Glomerular visceral epithelial cell (primary cell): ENCODE measurements around the gene RPP40.

Experiments
- DNase-seq: peaks from one replicate; pipeline ENCODE4 v3.0.0-alpha.2; 2016; ENCODE audit errors: extremely low spot score

Gene RPP40

DNA sequence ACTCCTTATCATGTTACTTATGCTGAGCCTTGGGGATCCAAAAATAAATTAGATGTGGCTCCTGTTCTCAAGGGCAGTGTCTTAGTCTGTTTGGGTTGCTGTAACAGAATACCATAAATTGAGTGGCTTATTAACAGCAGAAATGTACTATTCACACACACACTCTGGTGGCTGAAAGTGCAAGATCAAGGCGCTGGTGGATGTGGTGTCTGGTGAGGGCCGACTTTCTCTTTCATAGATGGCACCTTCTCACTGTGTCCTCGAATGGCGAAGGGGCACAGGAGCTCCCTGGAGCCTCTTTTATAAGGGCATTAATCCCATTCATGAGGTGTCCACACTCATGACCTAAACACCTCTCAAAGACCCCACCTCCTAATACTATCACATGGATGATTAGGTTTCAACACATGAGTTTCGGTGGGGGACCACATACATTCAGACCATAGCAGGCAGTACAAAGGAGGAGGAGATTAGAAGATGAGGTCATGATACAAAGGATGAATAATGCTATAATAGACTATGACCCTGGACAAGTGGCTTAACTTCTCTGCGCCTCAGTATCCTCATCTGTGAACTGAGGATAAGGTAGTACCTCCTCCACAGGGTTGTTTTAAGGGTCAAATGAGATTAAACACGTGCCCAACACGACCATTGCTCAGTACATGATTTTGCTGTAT is 34.1 kb downstream of the RPP40 start:
- DNase-seq, result no peak

DNA sequence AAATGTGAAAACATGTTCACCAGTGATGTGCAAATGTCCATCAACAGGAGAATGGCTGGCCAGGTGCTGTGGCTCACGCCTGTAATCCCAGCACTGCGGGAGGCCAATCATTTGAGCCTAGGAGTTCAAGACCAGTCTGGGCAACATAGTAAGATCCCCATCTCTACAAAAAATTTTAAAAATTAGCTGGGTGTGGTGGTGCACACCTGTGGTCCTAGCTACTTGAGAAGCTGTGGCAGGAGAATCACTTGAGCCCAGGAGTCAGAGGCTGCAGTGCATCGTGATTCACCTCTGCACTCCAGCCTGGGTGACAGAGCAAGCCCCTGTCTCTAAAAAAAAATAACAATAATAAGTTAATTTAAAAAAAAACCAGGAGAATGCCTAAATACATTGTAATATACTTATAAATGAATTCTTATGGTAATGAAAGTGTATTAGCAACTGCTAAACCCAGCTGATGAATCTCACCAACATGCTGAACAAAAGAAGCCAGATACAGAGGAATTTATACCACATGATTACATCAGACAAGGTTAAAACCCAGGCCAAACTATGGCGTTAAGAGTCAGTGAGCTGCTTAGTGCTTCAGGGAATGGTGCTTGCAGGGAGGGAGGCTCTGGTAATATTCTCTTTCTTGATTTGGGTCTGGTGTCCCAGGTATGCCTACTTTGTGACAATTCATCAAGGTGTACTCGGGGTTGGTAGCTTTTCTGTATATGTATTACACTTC is 36.4 kb downstream of the RPP40 start:
- no peak for DNase-seq

DNA sequence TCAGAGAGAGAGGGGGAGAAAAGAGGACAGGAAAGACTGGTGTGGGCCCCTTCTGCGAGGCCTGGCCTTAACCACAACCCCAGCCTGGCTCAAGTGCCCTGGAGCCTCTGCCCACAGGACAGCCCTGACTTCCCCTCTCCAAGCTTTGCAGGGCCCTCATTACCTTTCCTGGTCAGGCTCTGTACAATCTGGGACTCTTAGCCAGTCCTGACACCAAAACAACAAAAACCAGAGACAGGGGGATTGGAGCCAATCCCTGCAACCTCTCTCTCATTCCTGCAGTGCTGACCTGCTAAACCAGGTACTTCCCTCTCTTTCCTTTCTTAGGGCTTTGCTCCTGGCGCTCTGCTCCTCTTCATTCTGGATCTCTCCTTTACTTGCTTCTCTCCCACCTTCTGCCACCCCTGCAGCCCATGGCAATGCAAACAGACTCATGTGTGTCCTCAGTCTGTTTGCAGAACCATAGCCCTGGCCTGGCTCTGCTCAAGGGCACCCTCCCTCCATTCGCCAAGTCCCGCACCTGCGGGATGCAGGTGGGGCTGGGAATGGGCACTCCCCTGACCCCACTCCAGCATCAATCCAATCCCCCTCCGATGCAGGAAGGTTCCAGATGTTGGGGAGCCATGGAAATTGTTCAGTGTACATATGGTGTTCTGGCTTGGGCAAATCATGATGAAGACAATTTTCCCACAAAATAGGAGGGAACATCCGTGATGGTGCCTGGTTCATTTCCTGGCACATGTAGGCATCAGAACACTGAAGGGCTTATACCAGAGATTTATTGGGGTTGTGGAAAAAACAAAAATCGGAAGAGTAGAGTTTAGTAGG is 38.1 kb downstream of the RPP40 start:
- DNase-seq, result no peak

DNA sequence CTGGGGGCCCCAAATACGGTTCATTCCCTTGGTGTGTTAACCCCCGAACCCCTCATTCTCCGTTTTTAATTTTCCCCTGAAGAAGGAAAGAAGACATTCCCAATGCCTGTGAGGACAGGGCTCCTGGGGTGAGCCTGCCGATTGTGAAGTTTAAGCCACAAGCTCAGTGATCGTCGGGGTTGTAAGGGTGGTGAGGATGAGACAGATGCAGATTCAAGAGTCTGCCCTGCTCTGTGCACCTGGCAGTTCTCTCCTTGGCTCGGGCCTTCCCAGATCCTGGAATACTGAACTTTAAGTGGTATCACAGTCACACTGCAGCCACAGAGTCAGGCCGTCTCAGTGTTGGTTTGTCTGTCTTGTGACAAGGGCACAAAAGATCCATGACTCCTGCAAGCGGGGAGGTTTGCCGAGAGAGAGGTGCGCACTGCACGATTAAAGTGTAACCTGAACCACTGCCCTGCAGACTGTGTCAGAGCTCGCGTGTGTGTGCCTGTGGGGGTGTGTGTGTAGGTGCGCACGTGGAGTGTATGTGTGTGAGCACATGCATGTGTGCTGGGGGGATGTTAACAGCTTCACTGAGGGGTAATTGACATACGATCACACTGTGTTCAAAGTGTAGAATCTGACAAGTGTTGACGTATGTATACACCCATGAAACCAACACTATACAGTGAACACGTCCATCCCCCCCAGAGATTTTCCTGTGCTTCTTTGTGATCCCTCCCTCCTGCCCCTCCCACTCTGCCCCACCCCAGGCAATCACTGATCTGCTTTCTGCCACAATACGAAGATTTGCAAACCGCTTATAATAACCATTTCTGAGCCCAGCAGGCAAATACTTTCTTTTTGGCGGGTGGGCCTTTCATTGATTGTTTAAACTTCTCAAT is 38.9 kb downstream of the RPP40 start:
- no peak for DNase-seq

DNA sequence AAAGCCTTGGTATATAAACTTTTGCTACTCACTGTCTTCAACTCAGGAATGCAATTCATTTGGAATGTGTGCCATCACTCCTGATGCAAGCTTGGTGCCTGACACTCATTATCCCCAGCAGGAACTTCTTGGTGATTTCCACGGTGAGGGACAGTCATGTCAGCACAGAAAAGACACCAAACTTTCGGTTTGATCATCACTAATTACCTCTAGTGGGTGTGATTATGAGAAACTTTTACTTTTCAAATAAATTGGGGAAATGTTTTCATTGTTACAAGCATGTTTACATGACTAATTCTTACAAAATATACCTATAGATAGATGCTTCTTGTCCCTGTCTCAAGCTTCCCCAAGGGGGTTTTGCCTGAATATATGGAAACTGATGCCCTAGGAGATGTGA is 40.9 kb downstream of the RPP40 start:
- DNase-seq, result no peak

DNA sequence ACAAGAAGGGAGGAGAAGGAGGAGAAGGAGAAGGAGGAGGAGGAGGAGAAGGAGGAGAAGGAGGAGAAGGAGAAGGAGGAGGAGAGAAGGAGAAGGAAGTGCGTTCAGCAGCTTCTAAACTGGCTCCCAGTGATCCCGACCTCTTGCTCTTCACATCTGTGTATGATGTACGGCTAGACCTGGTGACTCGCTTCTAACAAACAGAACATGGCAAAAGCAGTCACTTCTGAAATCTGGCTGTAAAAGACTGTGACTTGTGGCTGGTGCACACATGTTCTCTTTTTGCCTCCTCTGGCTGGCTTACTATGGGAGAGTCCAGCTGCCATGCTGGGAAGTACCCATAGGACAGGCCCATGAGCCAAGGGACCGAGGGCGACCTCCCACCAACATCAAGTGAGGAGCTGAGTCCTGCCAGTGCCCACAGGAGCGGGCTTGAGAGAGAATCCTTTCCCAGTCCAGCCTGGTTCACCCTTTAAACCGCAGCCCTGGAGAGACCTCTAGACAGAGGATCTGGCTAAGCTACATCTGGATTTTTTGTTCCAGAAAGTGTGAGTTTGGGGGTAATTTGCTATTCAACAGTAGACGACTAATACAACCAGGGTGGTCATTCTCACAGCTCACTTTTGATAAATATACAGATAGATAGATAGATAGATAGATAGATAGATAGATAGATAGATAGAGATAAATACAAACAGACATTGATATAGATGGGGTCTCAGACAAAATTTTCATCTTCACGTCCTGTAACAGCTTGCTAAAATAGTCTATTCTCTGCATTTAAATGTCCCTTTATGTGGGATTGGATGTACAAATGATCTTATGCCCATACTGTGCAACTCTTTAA is 42.3 kb downstream of the RPP40 start:
- no peak for DNase-seq

DNA sequence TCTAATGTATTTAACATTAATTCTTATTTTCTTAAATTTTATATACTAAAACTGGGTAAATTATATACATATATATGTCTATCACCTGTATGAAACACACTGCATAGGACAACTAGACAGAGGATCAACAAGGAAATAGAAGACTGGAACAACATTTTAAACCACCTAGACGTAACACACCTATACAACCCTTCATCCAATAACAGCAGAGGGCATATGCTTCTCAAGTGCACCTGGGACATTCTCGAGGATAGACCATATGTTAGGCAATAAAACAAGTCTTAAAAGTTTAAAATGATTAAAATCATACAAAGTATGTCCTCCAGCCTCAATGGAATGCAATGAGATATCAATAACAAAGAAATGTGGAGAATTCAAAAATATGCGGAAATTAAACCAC is 45.2 kb downstream of the RPP40 start:
- DNase-seq, result no peak

DNA sequence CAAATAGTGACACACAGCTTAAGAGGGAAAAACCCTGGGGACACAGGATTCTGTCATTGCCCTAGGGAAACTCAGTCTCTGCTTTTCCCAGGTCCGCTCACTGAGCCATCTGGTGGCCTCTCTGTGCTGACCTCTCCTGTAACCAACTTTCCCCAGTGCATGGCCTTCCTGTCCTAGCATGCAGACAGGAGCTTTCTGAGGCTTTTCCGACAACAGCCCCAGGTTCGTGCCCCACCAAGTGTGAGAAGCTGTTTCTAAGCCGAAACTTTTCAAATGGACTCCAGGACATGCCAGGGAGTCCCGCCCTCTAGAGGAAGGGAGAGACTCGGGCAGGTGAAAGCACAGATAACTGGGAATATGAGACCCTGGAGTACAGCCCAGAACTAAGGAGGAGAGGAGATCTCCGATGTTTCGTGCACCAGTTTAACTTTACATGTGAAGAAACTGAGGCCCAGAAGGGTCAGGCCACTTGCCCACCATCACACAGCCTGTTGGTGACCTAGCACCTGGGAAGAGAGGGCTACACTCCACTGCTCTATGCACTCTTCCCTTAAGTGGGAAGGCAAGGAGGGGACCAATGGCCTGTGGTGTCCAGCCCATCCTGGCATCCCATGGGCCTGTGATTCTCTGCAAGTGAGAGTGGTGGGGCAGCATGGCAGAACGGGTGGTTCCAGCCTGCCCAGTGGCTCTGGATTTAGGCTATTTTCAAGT is 46.2 kb downstream of the RPP40 start:
- peak; percentile 9 for DNase-seq

DNA sequence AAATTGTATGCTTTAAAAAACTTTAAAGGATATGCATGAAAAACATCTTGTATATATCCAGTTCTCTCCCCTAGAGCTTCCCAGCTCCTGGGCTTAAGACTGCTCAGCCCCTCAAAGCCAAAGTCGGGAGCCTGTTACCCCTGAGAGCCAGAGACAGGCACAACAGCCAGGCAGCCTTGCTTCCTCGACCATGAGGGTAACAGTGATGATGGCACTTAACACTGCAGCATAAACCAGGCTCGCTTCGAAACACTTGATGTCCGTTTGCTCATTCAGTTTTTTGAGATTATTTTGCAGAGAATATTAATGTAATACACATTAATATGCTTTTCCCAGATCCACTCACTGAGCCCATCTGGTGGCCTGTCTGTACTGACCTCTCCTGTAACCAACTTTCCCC is 47.2 kb downstream of the RPP40 start:
- no peak for DNase-seq

DNA sequence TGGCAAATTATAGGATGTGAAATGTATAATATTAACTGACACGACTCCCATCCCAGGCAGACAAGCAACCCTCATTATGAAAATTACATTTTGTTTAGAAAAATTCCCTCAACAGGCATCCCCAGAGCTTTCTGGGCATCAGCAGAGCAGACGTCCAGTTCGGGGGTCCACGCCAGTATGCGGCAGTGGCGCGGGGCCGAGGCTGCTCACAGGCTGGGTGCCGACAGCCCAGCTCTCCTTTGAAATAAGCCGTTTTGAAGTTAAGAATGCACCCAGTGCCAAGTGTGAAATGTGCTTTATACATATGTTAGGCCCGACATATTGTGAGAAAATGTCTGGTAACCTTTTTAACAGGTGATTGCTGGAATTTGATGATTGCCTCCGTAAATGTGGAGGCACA is 50.4 kb downstream of the RPP40 start:
- no peak for DNase-seq

DNA sequence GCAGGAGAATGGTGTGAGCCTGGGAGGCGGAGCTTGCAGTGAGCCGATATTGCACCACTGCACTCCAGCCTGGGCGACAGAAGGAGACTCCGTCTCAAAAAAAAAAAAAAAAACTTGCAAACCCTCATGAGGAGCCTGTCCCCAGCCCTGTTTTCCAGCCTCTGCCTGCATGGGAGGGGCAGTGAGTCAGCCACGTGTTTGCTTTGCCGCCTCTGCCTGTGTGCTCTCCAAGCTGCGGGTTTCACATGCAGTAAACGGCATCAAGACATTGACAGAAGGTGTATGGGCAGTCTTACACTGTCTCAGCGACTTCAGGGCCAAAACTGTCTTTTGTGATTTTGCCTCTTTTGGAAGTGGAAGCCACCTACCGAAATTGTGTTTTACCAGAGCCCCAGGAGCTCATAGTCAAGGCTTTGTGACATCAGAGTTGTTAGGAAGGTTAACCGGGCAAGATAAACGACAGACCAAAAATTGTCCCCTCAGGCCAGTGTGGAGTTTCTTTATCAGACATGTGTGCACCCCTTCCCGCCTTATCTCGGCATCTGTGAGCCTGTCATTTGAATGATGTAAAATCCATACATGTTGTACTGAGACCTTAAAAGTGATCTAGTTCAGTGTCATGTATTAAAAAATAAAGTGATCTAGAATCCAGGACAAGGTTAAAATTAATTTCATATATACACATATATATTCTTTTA is 52.9 kb downstream of the RPP40 start:
- no peak for DNase-seq

DNA sequence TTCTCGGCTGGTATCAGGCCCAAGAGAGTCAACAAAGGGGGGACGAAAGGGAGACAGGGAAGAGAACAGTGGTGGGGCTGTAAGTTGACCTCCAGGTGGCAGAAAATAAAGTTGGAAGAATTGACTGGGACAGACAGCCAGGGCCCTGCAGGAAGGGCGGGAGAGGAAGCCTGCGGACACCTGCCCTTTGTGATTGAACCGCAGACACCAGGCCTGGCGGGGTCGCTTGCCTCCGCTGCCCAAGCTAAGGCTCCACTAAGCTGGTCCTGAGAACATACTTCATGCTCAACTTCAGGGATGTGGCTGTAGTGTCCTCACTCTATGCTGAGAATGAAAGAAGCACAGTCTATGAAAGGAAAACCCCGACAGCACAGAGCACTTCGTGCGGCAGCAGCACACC is 53.8 kb downstream of the RPP40 start:
- no peak for DNase-seq

DNA sequence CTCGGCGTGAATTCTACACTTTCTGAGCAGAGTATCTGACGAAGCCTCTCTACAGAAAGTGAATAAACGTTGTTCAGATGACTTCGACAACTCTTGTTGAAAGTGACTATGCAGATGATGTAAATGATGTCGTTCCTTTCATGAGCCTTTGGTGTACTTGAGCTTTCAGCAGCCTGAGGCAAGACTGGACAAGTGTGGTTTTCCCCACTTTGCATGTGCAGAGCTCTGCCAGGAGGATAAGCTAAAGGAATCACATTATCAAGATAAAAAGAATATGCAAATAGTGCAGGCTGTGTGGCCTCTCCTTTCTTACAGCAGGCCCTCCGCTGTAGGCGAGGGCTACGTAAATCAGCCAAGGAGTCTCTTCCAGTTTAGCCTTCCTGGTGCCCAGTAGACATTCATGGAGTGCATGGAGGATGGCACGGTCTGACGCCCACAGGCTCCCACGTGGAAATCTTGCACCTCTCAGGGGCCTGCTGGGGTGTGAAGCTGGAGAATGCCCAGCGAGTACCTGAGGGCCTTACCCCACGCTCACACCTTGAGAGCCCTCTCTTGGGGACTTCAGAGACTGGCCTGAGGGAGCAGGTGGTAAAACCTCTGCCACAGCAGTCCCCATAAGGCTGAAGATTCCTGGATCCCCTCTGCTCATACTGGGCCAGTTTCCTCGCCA is 54.9 kb downstream of the RPP40 start:
- DNase-seq, result no peak

DNA sequence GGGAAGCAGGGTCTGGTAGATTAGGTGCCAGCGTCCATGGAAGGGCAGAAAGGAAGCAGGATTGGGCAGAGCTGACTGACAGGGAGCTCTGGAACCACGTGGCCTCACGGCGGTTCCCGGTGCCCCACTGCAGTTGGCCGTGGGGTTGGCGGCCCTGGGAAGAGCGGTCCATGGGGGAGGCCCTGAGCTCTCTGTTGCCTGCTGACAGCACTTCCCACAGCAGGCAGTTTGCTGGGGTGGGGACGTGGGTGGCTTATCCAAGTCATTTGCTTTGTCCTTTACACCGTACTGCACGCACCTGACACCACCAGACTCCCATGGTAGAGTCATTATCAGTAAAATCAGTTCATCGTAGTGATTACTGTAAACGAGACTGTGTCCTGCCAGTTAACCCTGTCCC is 56.1 kb downstream of the RPP40 start:
- no peak for DNase-seq

DNA sequence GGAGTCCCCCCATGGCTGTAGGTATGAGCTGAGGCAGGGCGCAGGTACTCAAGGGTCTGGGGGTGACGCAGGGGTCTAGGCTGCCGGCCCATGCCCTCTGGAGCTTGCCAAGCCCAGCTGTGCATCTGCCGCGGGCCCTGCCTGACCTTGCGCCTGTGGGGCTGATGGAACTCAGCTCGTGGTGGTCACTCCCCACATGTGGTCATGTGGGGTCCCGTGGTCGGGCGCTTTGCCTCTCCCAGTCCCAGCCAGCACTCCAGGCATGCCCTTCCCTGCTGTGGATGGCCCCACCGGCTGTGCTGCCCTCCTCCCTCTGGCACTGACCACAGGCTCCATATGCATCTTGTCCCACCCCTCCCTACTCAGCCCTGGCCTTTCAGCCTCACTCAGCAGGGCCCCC is 57.3 kb downstream of the RPP40 start:
- DNase-seq, result no peak
